HG03571 (cell line): ENCODE data around the gene RAB3IP.

Experiments
- ATAC-seq: cut with Tn5 transposase; IDR thresholded peaks from one replicate; pipeline ENCODE4 v1.9.1; 2021; ENCODE audit not compliant: unreplicated experiment

The RAB3IP gene

GRCh38 chr12:69738351-69739286 lies at the start of gene RAB3IP:
Gene RAB3IP (plus strand): TSS chr12:69738860. CDS start chr12:69755409, 16,549 bp downstream.
- peak; percentile 81 for ATAC-seq

GRCh38 chr12:69689638-69690037 lies 49.0 kb upstream of the RAB3IP start:
- no peak for ATAC-seq

- no peak for ATAC-seq
Measured at GRCh38 chr12:69694123-69694522, 44.5 kb upstream of the RAB3IP start.

GRCh38 chr12:69698054-69698453 lies 40.6 kb upstream of the RAB3IP start:
- ATAC-seq: no peak

GRCh38 chr12:69698769-69699540 lies 39.7 kb upstream of the RAB3IP start, which contains the start of gene BEST3:
Gene BEST3 (minus strand): TSS chr12:69699303. CDS start chr12:69697798, 1,505 bp downstream.
- no peak for ATAC-seq

- no peak for ATAC-seq
Measured at GRCh38 chr12:69701826-69702225, 36.8 kb upstream of the RAB3IP start.

- ATAC-seq: no peak
Measured at GRCh38 chr12:69703146-69703642, 35.5 kb upstream of the RAB3IP start.

GRCh38 chr12:69704357-69704756 lies 34.3 kb upstream of the RAB3IP start:
- no peak for ATAC-seq

GRCh38 chr12:69708649-69709048 lies 30.0 kb upstream of the RAB3IP start:
- ATAC-seq: no peak

- ATAC-seq: no peak
Measured at GRCh38 chr12:69712826-69713225, 25.8 kb upstream of the RAB3IP start.

GRCh38 chr12:69714542-69714941 lies 24.1 kb upstream of the RAB3IP start:
- ATAC-seq: no peak

- ATAC-seq: no peak
Measured at GRCh38 chr12:69719336-69720316, 19.0 kb upstream of the RAB3IP start.

- no peak for ATAC-seq
Measured at GRCh38 chr12:69720750-69721149, 17.9 kb upstream of the RAB3IP start.

GRCh38 chr12:69726922-69727321 lies 11.7 kb upstream of the RAB3IP start:
- ATAC-seq: no peak

- no peak for ATAC-seq
Measured at GRCh38 chr12:69732088-69732487, 6.6 kb upstream of the RAB3IP start.

GRCh38 chr12:69733638-69734037 lies 5.0 kb upstream of the RAB3IP start:
- ATAC-seq: no peak

- ATAC-seq: peak; percentile 41
Measured at GRCh38 chr12:69739287-69740191, 879 bp downstream of the RAB3IP start.

GRCh38 chr12:69744109-69744508 lies 5.4 kb downstream of the RAB3IP start:
- ATAC-seq: no peak

- no peak for ATAC-seq
Measured at GRCh38 chr12:69751476-69751875, 12.8 kb downstream of the RAB3IP start.
